Posterior vena cava (tissue), 2 donors: Measurements from ENCODE around the gene MAPRE2. TPM values are rescaled to one million over a fixed set of nuclear protein-coding genes. Genes with fewer than 3 reads are reported as not detected.

Experiments used
- DNase-seq: peaks from one replicate; pipeline ENCODE4 v3.0.0-alpha.2; 2020; ENCODE audit warnings: low spot score
- intact Hi-C, 2 donors: fragments of 100-400 bp; cut with DNase I; formaldehyde crosslinking; loops; one replicate each; pipeline versions ENCODE4 v1.14.1 to v1.14.2; 2022 to 2023
- total RNA-seq, 2 donors: library from RNA; stranded (reverse); fragmentation: NEBNext Ultra II Directional; extraction: Animal tissue kit (Norgen Biotek cat#: 25700); gene quantifications; one replicate each; pipeline ENCODE4 v1.2.1, GENCODE V29; 2021
- donor health status: DM: yes; HTN: yes; CAD: no.
- donor health status: DM: yes; HTN: yes; CAD: no.

The MAPRE2 gene
- total RNA-seq, 2 donors from 2014 or later, result 38.7 to 52.8 TPM

- intact Hi-C loops, result no loop called here
- DNase-seq, result no peak
Observed at GRCh38 chr18:35084494-35085449, 43.6 kb downstream of the MAPRE2 start.

- no peak for DNase-seq
- intact Hi-C loops, result no loop called here
Observed at GRCh38 chr18:35085450-35086380, 44.5 kb downstream of the MAPRE2 start.

GRCh38 chr18:35086704-35087103, 45.5 kb downstream of the MAPRE2 start:
- no peak for DNase-seq

GRCh38 chr18:35087726-35088125, 46.5 kb downstream of the MAPRE2 start:
- intact Hi-C loops, result no loop called here
- DNase-seq, result no peak

More at GRCh38 chr18:35086704-35087103, 45.5 kb downstream of the MAPRE2 start:
- intact Hi-C loops, result no loop called here

- intact Hi-C loops, result no loop called here
- DNase-seq, result no peak
Observed at GRCh38 chr18:35088921-35089320, 47.7 kb downstream of the MAPRE2 start.

GRCh38 chr18:35089382-35089781, 48.2 kb downstream of the MAPRE2 start:
- intact Hi-C loops, result no loop called here
- DNase-seq, result no peak

- intact Hi-C loops, result loop anchor here in 1 of 2 donors (5.0 kb wide), 1 partner anchor 383 kb away; no protein-coding TSS in a partner anchor
- DNase-seq, result no peak
Observed at GRCh38 chr18:35089891-35090550, 48.8 kb downstream of the MAPRE2 start.

- no peak for DNase-seq
Observed at GRCh38 chr18:35091841-35092240, 50.6 kb downstream of the MAPRE2 start.

GRCh38 chr18:35095983-35096676, 54.9 kb downstream of the MAPRE2 start:
- intact Hi-C loops, result no loop called here

More at GRCh38 chr18:35091841-35092240, 50.6 kb downstream of the MAPRE2 start:
- intact Hi-C loops, result loop anchor here in 1 of 2 donors (5.0 kb wide), 1 partner anchor 385 kb away; no protein-coding TSS in a partner anchor

GRCh38 chr18:35096677-35097011, 55.4 kb downstream of the MAPRE2 start:
- DNase-seq, result no peak
- intact Hi-C loops, result no loop called here

More at GRCh38 chr18:35095983-35096676, 54.9 kb downstream of the MAPRE2 start:
- no peak for DNase-seq

GRCh38 chr18:35097195-35097594, 56.0 kb downstream of the MAPRE2 start:
- DNase-seq, result no peak
- intact Hi-C loops, result no loop called here

- no peak for DNase-seq
- intact Hi-C loops, result no loop called here
Observed at GRCh38 chr18:35097763-35098162, 56.5 kb downstream of the MAPRE2 start.

GRCh38 chr18:35099911-35100310, 58.7 kb downstream of the MAPRE2 start:
- intact Hi-C loops, result no loop called here
- DNase-seq, result no peak

GRCh38 chr18:35104391-35105051, 63.3 kb downstream of the MAPRE2 start:
- no peak for DNase-seq
- intact Hi-C loops, result loop anchor here in 1 of 2 donors (2.0 kb wide), 1 partner anchor 34 kb away; no protein-coding TSS in a partner anchor

GRCh38 chr18:35106013-35106844, 65.0 kb downstream of the MAPRE2 start:
- no peak for DNase-seq
- intact Hi-C loops, result no loop called here

- DNase-seq, result no peak
- intact Hi-C loops, result no loop called here
Observed at GRCh38 chr18:35106845-35107148, 65.6 kb downstream of the MAPRE2 start.

- intact Hi-C loops, result no loop called here
Observed at GRCh38 chr18:35107216-35107615, 66.0 kb downstream of the MAPRE2 start.

More at GRCh38 chr18:35107216-35107615, 66.0 kb downstream of the MAPRE2 start:
- no peak for DNase-seq
